Stimulated activated CD4-positive, alpha-beta T cell treated with anti-CD3 and anti-CD28 coated beads, Interleukin-4, amount 100 ng/mL, for 24 hours (primary cell): ENCODE measurements around the gene GSTA4.
"Not testable (repeated sequence)": the region's sequence is repeated elsewhere in the genome, so short reads cannot be mapped to it uniquely, and the experiment has no call there.

Source experiments
- DNase-seq: peaks from one replicate; pipeline ENCODE4 v3.0.0-alpha.2; 2020

GSTA4 gene

GRCh38 chr6:53011979-53012378 lies 16.9 kb upstream of the GSTA4 start:
- no peak for DNase-seq

GRCh38 chr6:53010504-53010903 lies 15.4 kb upstream of the GSTA4 start:
- no peak for DNase-seq

- DNase-seq: no peak
These were observed 14.4 kb upstream of the GSTA4 start for GRCh38 chr6:53009511-53009910.

GRCh38 chr6:53009056-53009455 lies 14.0 kb upstream of the GSTA4 start:
- no peak for DNase-seq

GRCh38 chr6:53008192-53008687 lies 13.2 kb upstream of the GSTA4 start:
- DNase-seq: not testable (repeated sequence)

GRCh38 chr6:53005663-53006250 lies 10.7 kb upstream of the GSTA4 start:
- DNase-seq: no peak

- no peak for DNase-seq
These were observed 4.4 kb upstream of the GSTA4 start for GRCh38 chr6:52999456-52999855.

- DNase-seq: no peak
These were observed 3.5 kb upstream of the GSTA4 start for GRCh38 chr6:52998603-52999002.

- peak; percentile 35 for DNase-seq
These were observed 995 bp upstream of the GSTA4 start for GRCh38 chr6:52995913-52996645.

GRCh38 chr6:52994839-52995088 lies 320 bp downstream of the GSTA4 start:
- peak; percentile 26 for DNase-seq

GRCh38 chr6:52994031-52994838 lies 849 bp downstream of the GSTA4 start:
- DNase-seq: no peak

- no peak for DNase-seq
These were observed 1.8 kb downstream of the GSTA4 start for GRCh38 chr6:52992980-52993920.

GRCh38 chr6:52990342-52990741 lies 4.7 kb downstream of the GSTA4 start:
- DNase-seq: peak; percentile 13

GRCh38 chr6:52985228-52985627 lies 9.9 kb downstream of the GSTA4 start:
- no peak for DNase-seq

GRCh38 chr6:52984247-52984646 lies 10.8 kb downstream of the GSTA4 start:
- DNase-seq: peak; percentile 36

GRCh38 chr6:52983159-52983848 lies 11.8 kb downstream of the GSTA4 start:
- DNase-seq: no peak

- DNase-seq: no peak
These were observed 12.4 kb downstream of the GSTA4 start for GRCh38 chr6:52982680-52983079.

GRCh38 chr6:52981222-52981900 lies 13.7 kb downstream of the GSTA4 start:
- no peak for DNase-seq

GRCh38 chr6:52976591-52977035 lies 18.5 kb downstream of the GSTA4 start:
- DNase-seq: peak; percentile 28

- no peak for DNase-seq
These were observed 18.9 kb downstream of the GSTA4 start for GRCh38 chr6:52976149-52976548.

- no peak for DNase-seq
These were observed 19.5 kb downstream of the GSTA4 start for GRCh38 chr6:52975580-52975979.

- DNase-seq: no peak
These were observed 22.1 kb downstream of the GSTA4 start for GRCh38 chr6:52972989-52973388.
